ENCODE data around the gene IGF1. TPM values are rescaled to one million over a fixed set of nuclear protein-coding genes. Genes with fewer than 3 reads are reported as not detected.

The IGF1 gene
- total and polyA plus RNA-seq, 10 of the 15 experiments (the other 5 are each of a cell fraction or from before 2014, with no cell fraction given), result 2.4 to 9.2 (median 3.5) TPM

- TF ChIP-seq NKRF (conservative IDR thresholded peaks at IDR 0.05) (no peak), EED (IDR thresholded peaks at IDR 0.05; ENCODE audit: low read depth) (no peak), ZBED1 (IDR thresholded peaks at IDR 0.05; ENCODE audit: borderline replicate concordance) (no peak), PAX8 (IDR thresholded peaks at IDR 0.05) (peak; percentile 19; the same call in 1 of the 2 replicates), RB1 (IDR thresholded peaks at IDR 0.05; ENCODE audit: borderline replicate concordance) (no peak), TCF3 (IDR thresholded peaks at IDR 0.05; ENCODE audit: borderline replicate concordance, insufficient read depth, low read depth, low read length) (no peak), ZNF24 (IDR thresholded peaks at IDR 0.05) (peak; percentile 57), ELK1 (IDR thresholded peaks at IDR 0.05; ENCODE audit: low read depth, low read length) (no peak), MYC (IDR thresholded peaks at IDR 0.05; ENCODE audit: insufficient read depth, insufficient read length, insufficient replicate concordance, low read length, severe bottlenecking) (no peak), ZNF217 (IDR thresholded peaks at IDR 0.05) (0 out of 2 replicates have a peak, but pooled peaks have one; percentile 37), TBL1XR1 (IDR thresholded peaks at IDR 0.05; ENCODE audit: low read depth, low read length) (no peak), POLR2A (IDR thresholded peaks at IDR 0.05; ENCODE audit: low read depth, low read length) (no peak), SIN3A (IDR thresholded peaks at IDR 0.05; ENCODE audit: low read depth, low read length) (no peak), FOXM1 (IDR thresholded peaks at IDR 0.05; ENCODE audit: low read depth, low read length) (no peak), MEF2A (IDR thresholded peaks at IDR 0.05; ENCODE audit: insufficient read depth, low read depth, low read length) (no peak), PML (IDR thresholded peaks at IDR 0.05; ENCODE audit: low read length) (no peak), NFYA (IDR thresholded peaks at IDR 0.05; ENCODE audit: borderline replicate concordance, low read depth, low read length) (no peak), ASH2L (IDR thresholded peaks at IDR 0.05; ENCODE audit: borderline replicate concordance, low read depth) (no peak), YBX1 (IDR thresholded peaks at IDR 0.05) (no peak), REST (IDR thresholded peaks at IDR 0.05; ENCODE audit: low read depth, low read length) (no peak), BHLHE40 (IDR thresholded peaks at IDR 0.05; ENCODE audit: borderline replicate concordance in 1 of 2, low read depth in 2 of 2, low read length in 1 of 2) (no peak; a peak in 1 of 4 replicates), IKZF2 (IDR thresholded peaks at IDR 0.05) (peak; percentile 83 to 87), NR2F1 (conservative IDR thresholded peaks at IDR 0.05) (0 out of 2 replicates have a peak, but pooled peaks have one; percentile 19)
- TF ChIP-seq, protein P1, sequence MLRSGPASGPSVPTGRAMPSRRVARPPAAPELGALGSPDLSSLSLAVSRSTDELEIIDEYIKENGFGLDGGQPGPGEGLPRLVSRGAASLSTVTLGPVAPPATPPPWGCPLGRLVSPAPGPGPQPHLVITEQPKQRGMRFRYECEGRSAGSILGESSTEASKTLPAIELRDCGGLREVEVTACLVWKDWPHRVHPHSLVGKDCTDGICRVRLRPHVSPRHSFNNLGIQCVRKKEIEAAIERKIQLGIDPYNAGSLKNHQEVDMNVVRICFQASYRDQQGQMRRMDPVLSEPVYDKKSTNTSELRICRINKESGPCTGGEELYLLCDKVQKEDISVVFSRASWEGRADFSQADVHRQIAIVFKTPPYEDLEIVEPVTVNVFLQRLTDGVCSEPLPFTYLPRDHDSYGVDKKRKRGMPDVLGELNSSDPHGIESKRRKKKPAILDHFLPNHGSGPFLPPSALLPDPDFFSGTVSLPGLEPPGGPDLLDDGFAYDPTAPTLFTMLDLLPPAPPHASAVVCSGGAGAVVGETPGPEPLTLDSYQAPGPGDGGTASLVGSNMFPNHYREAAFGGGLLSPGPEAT (IDR thresholded peaks at IDR 0.05; ENCODE audit: low read depth), result peak; percentile 71
Measured at GRCh38 chr12:102503056-102503681, 22.8 kb upstream of the IGF1 start (continued).
